ENCODE measurements around the gene ASIC5.

ASIC5 gene

GRCh38 chr4:155879767-155880166 lies 13.7 kb upstream of the ASIC5 start:
- DNase-seq (ENCODE audit: extremely low read depth, low read depth) = no peak
- no peak for TF ChIP-seq CTCF (IDR thresholded peaks at IDR 0.05; ENCODE audit: low read depth, low read length)

GRCh38 chr4:155878611-155879010 lies 12.5 kb upstream of the ASIC5 start:
- no peak for TF ChIP-seq CTCF (IDR thresholded peaks at IDR 0.05; ENCODE audit: low read depth, low read length)
- DNase-seq (ENCODE audit: extremely low read depth, low read depth) = no peak

GRCh38 chr4:155877971-155878370 lies 11.9 kb upstream of the ASIC5 start:
- DNase-seq (ENCODE audit: extremely low read depth, low read depth) = no peak
- no peak for TF ChIP-seq CTCF (IDR thresholded peaks at IDR 0.05; ENCODE audit: low read depth, low read length)

- no peak for TF ChIP-seq CTCF (IDR thresholded peaks at IDR 0.05; ENCODE audit: low read depth, low read length)
- no peak for DNase-seq (ENCODE audit: extremely low read depth, low read depth)
Observed at GRCh38 chr4:155875878-155876277, 9.8 kb upstream of the ASIC5 start.

GRCh38 chr4:155855897-155856296 lies 10.2 kb downstream of the ASIC5 start:
- no peak for DNase-seq (ENCODE audit: extremely low read depth, low read depth)
- TF ChIP-seq CTCF (IDR thresholded peaks at IDR 0.05; ENCODE audit: low read depth, low read length) = no peak

GRCh38 chr4:155854582-155855226 lies 11.4 kb downstream of the ASIC5 start:
- DNase-seq (ENCODE audit: extremely low read depth, low read depth) = no peak
- TF ChIP-seq CTCF (IDR thresholded peaks at IDR 0.05; ENCODE audit: low read depth, low read length) = no peak

- no peak for DNase-seq (ENCODE audit: extremely low read depth, low read depth)
- TF ChIP-seq CTCF (IDR thresholded peaks at IDR 0.05; ENCODE audit: low read depth, low read length) = no peak
Observed at GRCh38 chr4:155853189-155853588, 12.9 kb downstream of the ASIC5 start.

Data from AG09319 (cell line).